Measurements from ENCODE around the gene FAM228A. TPM values are rescaled to one million over a fixed set of nuclear protein-coding genes. Genes with fewer than 3 reads are reported as not detected.
"Not testable (repeated sequence)": the region's sequence is repeated elsewhere in the genome, so short reads cannot be mapped to it uniquely, and the experiment has no call there.

The FAM228A gene
- total RNA-seq (under 1 TPM; 0.17 to 0.52 TPM), total RNA-seq (0 to 0.08 reads per million in 2 donors)

GRCh38 chr2:24174851-24175277 lies at the start of gene FAM228A:
Gene FAM228A (plus strand): TSS chr2:24175053. CDS start chr2:24175481, 428 bp downstream.
- Mint-ChIP-seq H3K4me3 (no peak within 1 kb of the TSS), H3K27ac (no peak within 1 kb of the TSS), H3K4me1 (no peaks in the 10 kb centered on the region), H3K27me3 (no peaks in the 10 kb centered on the region), H3K36me3 (ENCODE audit: low read depth) (peaks cover 2% of the 10 kb centered on the region)
- ATAC-seq (no peak), DNase-seq (no peak)
- H3K9me3 ChIP-seq (ENCODE audit: control insufficient read depth, low read length, poor library complexity, severe bottlenecking), result no peaks in the 10 kb centered on the region

GRCh38 chr2:24125956-24126355 lies 48.9 kb upstream of the FAM228A start:
- H3K4me3 Mint-ChIP-seq, result no peak overlapping the region

GRCh38 chr2:24132543-24132942 lies 42.3 kb upstream of the FAM228A start:
- peaks cover 4% of the 10 kb centered on the region for H3K4me1 Mint-ChIP-seq
- DNase-seq, result no peak
- no peak for ATAC-seq
- H3K36me3 Mint-ChIP-seq (ENCODE audit: low read depth), result peaks cover 10% of the 10 kb centered on the region
- H3K27ac Mint-ChIP-seq, result no peak overlapping the region
- H3K27me3 Mint-ChIP-seq, result no peaks in the 10 kb centered on the region
- H3K9me3 ChIP-seq (ENCODE audit: control insufficient read depth, low read length, poor library complexity, severe bottlenecking), result no peaks in the 10 kb centered on the region
- H3K4me3 Mint-ChIP-seq, result no peak overlapping the region

More at GRCh38 chr2:24125956-24126355, 48.9 kb upstream of the FAM228A start:
- Mint-ChIP-seq H3K36me3 (ENCODE audit: low read depth) (peaks cover 6% of the 10 kb centered on the region), H3K4me1 (peaks cover 17% of the 10 kb centered on the region), H3K27ac (no peak overlapping the region), H3K27me3 (no peaks in the 10 kb centered on the region)
- DNase-seq (no peak), ATAC-seq (no peak)
- H3K9me3 ChIP-seq (ENCODE audit: control insufficient read depth, low read length, poor library complexity, severe bottlenecking), result no peaks in the 10 kb centered on the region

GRCh38 chr2:24140305-24140704 lies 34.5 kb upstream of the FAM228A start:
- H3K9me3 ChIP-seq (ENCODE audit: control insufficient read depth, low read length, poor library complexity, severe bottlenecking); H3K36me3 Mint-ChIP-seq (ENCODE audit: low read depth); H3K27me3 Mint-ChIP-seq; ATAC-seq; H3K4me1 Mint-ChIP-seq; DNase-seq; H3K27ac Mint-ChIP-seq; H3K4me3 Mint-ChIP-seq: not testable (repeated sequence)

- no peaks in the 10 kb centered on the region for H3K9me3 ChIP-seq (ENCODE audit: control insufficient read depth, low read length, poor library complexity, severe bottlenecking)
- ATAC-seq, result no peak
- Mint-ChIP-seq H3K27me3 (no peaks in the 10 kb centered on the region), H3K4me1 (no peaks in the 10 kb centered on the region), H3K27ac (no peak overlapping the region), H3K4me3 (no peak overlapping the region), H3K36me3 (ENCODE audit: low read depth) (peaks cover 10% of the 10 kb centered on the region)
- no peak for DNase-seq
Measured at GRCh38 chr2:24147364-24147763, 27.5 kb upstream of the FAM228A start.

GRCh38 chr2:24152413-24153197 lies 22.2 kb upstream of the FAM228A start:
- Mint-ChIP-seq H3K27ac (no peak overlapping the region), H3K4me1 (peaks cover 3% of the 10 kb centered on the region), H3K27me3 (no peaks in the 10 kb centered on the region), H3K36me3 (ENCODE audit: low read depth) (peaks cover 12% of the 10 kb centered on the region), H3K4me3 (no peak overlapping the region)
- no peaks in the 10 kb centered on the region for H3K9me3 ChIP-seq (ENCODE audit: control insufficient read depth, low read length, poor library complexity, severe bottlenecking)
- DNase-seq, result no peak
- ATAC-seq, result no peak

GRCh38 chr2:24153478-24153877 lies 21.4 kb upstream of the FAM228A start:
- no peaks in the 10 kb centered on the region for H3K9me3 ChIP-seq (ENCODE audit: control insufficient read depth, low read length, poor library complexity, severe bottlenecking)
- H3K27ac Mint-ChIP-seq, result no peak overlapping the region
- H3K27me3 Mint-ChIP-seq, result no peaks in the 10 kb centered on the region
- DNase-seq (no peak), ATAC-seq (no peak)
- no peak overlapping the region for H3K4me3 Mint-ChIP-seq
- peaks cover 3% of the 10 kb centered on the region for H3K4me1 Mint-ChIP-seq
- peaks cover 14% of the 10 kb centered on the region for H3K36me3 Mint-ChIP-seq (ENCODE audit: low read depth)

- peaks cover 4% of the 10 kb centered on the region for H3K4me1 Mint-ChIP-seq
- H3K4me3 Mint-ChIP-seq, result no peak overlapping the region
- H3K27ac Mint-ChIP-seq, result no peak overlapping the region
- H3K27me3 Mint-ChIP-seq, result no peaks in the 10 kb centered on the region
- DNase-seq (no peak), ATAC-seq (no peak)
- H3K36me3 Mint-ChIP-seq (ENCODE audit: low read depth), result peaks cover 5% of the 10 kb centered on the region
- H3K9me3 ChIP-seq (ENCODE audit: control insufficient read depth, low read length, poor library complexity, severe bottlenecking), result no peaks in the 10 kb centered on the region
Measured at GRCh38 chr2:24158131-24158530, 16.7 kb upstream of the FAM228A start.

- no peak for ATAC-seq
- no peak overlapping the region for H3K27ac Mint-ChIP-seq
- peaks cover 7% of the 10 kb centered on the region for H3K4me1 Mint-ChIP-seq
- no peaks in the 10 kb centered on the region for H3K27me3 Mint-ChIP-seq
- H3K36me3 Mint-ChIP-seq (ENCODE audit: low read depth), result peaks cover 5% of the 10 kb centered on the region
- H3K9me3 ChIP-seq (ENCODE audit: control insufficient read depth, low read length, poor library complexity, severe bottlenecking), result no peaks in the 10 kb centered on the region
- no peak overlapping the region for H3K4me3 Mint-ChIP-seq
- no peak for DNase-seq
Measured at GRCh38 chr2:24159708-24160107, 15.1 kb upstream of the FAM228A start.

GRCh38 chr2:24160761-24161160 lies 14.1 kb upstream of the FAM228A start:
- Mint-ChIP-seq H3K4me1 (peaks cover 7% of the 10 kb centered on the region), H3K36me3 (ENCODE audit: low read depth) (peaks cover 5% of the 10 kb centered on the region), H3K4me3 (no peak overlapping the region), H3K27me3 (no peaks in the 10 kb centered on the region), H3K27ac (no peak overlapping the region)
- ATAC-seq, result no peak
- DNase-seq, result no peak
- H3K9me3 ChIP-seq (ENCODE audit: control insufficient read depth, low read length, poor library complexity, severe bottlenecking), result no peaks in the 10 kb centered on the region

- no peak for ATAC-seq
- H3K27me3 Mint-ChIP-seq, result no peaks in the 10 kb centered on the region
Measured at GRCh38 chr2:24162494-24162893, 12.4 kb upstream of the FAM228A start.

GRCh38 chr2:24163186-24163585 lies 11.7 kb upstream of the FAM228A start:
- ATAC-seq (no peak), DNase-seq (no peak)
- peaks cover under 1% of the 10 kb centered on the region for H3K27me3 Mint-ChIP-seq
- H3K4me3 Mint-ChIP-seq, result no peak overlapping the region
- peaks cover 3% of the 10 kb centered on the region for H3K36me3 Mint-ChIP-seq (ENCODE audit: low read depth)
- H3K27ac Mint-ChIP-seq, result no peak overlapping the region
- H3K4me1 Mint-ChIP-seq, result peaks cover 5% of the 10 kb centered on the region
- no peaks in the 10 kb centered on the region for H3K9me3 ChIP-seq (ENCODE audit: control insufficient read depth, low read length, poor library complexity, severe bottlenecking)

More at GRCh38 chr2:24162494-24162893, 12.4 kb upstream of the FAM228A start:
- H3K4me1 Mint-ChIP-seq, result peaks cover 5% of the 10 kb centered on the region
- H3K27ac Mint-ChIP-seq, result no peak overlapping the region
- H3K36me3 Mint-ChIP-seq (ENCODE audit: low read depth), result peaks cover 3% of the 10 kb centered on the region
- H3K4me3 Mint-ChIP-seq, result no peak overlapping the region
- no peak for DNase-seq
- H3K9me3 ChIP-seq (ENCODE audit: control insufficient read depth, low read length, poor library complexity, severe bottlenecking), result no peaks in the 10 kb centered on the region

- H3K9me3 ChIP-seq (ENCODE audit: control insufficient read depth, low read length, poor library complexity, severe bottlenecking), result no peaks in the 10 kb centered on the region
- Mint-ChIP-seq H3K36me3 (ENCODE audit: low read depth) (peaks cover 4% of the 10 kb centered on the region), H3K4me3 (no peak overlapping the region), H3K27me3 (peaks cover 4% of the 10 kb centered on the region), H3K27ac (no peak overlapping the region), H3K4me1 (peaks cover 5% of the 10 kb centered on the region)
- ATAC-seq (no peak), DNase-seq (no peak)
Measured at GRCh38 chr2:24163601-24164000, 11.3 kb upstream of the FAM228A start.

GRCh38 chr2:24164416-24164973 lies 10.4 kb upstream of the FAM228A start:
- H3K9me3 ChIP-seq (ENCODE audit: control insufficient read depth, low read length, poor library complexity, severe bottlenecking), result no peaks in the 10 kb centered on the region
- ATAC-seq, result peak; percentile 79
- DNase-seq, result peak in 2 of 3 donors; percentile 26 to 32
- Mint-ChIP-seq H3K27ac (no peak overlapping the region), H3K4me1 (peaks cover 3% of the 10 kb centered on the region), H3K4me3 (no peak overlapping the region), H3K36me3 (ENCODE audit: low read depth) (peaks cover 6% of the 10 kb centered on the region), H3K27me3 (peaks cover 6% of the 10 kb centered on the region)

Data from T-helper 17 cell (primary cell).